ENCODE results near the gene KLF6. TPM values are rescaled to one million over a fixed set of nuclear protein-coding genes. Genes with fewer than 3 reads are reported as not detected.

The KLF6 gene
- polyA plus RNA-seq, 1 donor from 2014 or later: 10.4 TPM

DNA sequence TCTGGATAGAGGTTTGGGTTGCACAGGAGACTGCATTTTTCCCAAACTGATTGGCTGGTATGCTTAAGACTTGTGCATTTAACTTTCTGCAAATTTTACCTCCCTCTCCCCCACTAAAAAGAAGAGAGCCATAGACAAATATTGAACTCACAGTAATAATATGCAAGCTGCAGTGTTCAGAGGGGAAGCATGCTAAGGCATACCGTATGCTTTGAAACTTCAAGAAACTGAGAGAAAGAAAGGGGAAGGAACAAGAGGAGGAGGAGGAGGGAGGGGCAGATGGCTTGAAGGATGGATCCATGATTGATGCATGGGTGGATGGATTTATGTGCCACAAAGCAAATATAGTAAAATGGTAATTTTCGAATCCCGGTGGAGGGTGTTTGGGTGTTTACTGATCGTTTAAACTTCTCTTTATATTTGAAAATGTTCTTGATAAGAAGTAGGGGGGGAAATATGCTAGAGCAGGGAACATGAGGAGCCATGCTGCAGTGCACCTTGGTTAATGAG, 7.8 kb upstream of the KLF6 start:
- no peaks in the 10 kb centered on the region for H3K36me3 ChIP-seq (ENCODE audit: insufficient read depth, low read length)
- no peaks in the 10 kb centered on the region for H3K79me2 ChIP-seq (replicated peaks; ENCODE audit: insufficient read depth, low read length)
- no peaks in the 10 kb centered on the region for H3K27me3 ChIP-seq (ENCODE audit: insufficient read depth, low read depth, low read length)
- no peak overlapping the region for H3K4me3 ChIP-seq (ENCODE audit: low read length)
- no peaks in the 10 kb centered on the region for H4K20me1 ChIP-seq (ENCODE audit: insufficient read depth)
- no peaks in the 10 kb centered on the region for H3K9me2 ChIP-seq (ENCODE audit: insufficient read depth, low read length)
- H2AFZ ChIP-seq (ENCODE audit: low read depth, low read length): no peak overlapping the region
- TF ChIP-seq SMC3 (conservative IDR thresholded peaks at IDR 0.05; ENCODE audit: poor library complexity) (no peak), EP300 (conservative IDR thresholded peaks at IDR 0.05; ENCODE audit: poor library complexity, severe bottlenecking) (no peak), RAD21 (conservative IDR thresholded peaks at IDR 0.05) (no peak), POLR2AphosphoS5 (IDR thresholded peaks at IDR 0.05) (no peak), EZH2 (IDR thresholded peaks at IDR 0.05; ENCODE audit: borderline replicate concordance, insufficient read depth, low read length, poor library complexity, severe bottlenecking) (no peak), MXI1 (conservative IDR thresholded peaks at IDR 0.05; ENCODE audit: poor library complexity, severe bottlenecking) (no peak), TAF1 (IDR thresholded peaks at IDR 0.05; ENCODE audit: low read depth) (no peak)
- TF ChIP-seq, protein P1, sequence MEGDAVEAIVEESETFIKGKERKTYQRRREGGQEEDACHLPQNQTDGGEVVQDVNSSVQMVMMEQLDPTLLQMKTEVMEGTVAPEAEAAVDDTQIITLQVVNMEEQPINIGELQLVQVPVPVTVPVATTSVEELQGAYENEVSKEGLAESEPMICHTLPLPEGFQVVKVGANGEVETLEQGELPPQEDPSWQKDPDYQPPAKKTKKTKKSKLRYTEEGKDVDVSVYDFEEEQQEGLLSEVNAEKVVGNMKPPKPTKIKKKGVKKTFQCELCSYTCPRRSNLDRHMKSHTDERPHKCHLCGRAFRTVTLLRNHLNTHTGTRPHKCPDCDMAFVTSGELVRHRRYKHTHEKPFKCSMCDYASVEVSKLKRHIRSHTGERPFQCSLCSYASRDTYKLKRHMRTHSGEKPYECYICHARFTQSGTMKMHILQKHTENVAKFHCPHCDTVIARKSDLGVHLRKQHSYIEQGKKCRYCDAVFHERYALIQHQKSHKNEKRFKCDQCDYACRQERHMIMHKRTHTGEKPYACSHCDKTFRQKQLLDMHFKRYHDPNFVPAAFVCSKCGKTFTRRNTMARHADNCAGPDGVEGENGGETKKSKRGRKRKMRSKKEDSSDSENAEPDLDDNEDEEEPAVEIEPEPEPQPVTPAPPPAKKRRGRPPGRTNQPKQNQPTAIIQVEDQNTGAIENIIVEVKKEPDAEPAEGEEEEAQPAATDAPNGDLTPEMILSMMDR (IDR thresholded peaks at IDR 0.05; ENCODE audit: poor library complexity, severe bottlenecking): no peak
- TF ChIP-seq, protein P2, sequence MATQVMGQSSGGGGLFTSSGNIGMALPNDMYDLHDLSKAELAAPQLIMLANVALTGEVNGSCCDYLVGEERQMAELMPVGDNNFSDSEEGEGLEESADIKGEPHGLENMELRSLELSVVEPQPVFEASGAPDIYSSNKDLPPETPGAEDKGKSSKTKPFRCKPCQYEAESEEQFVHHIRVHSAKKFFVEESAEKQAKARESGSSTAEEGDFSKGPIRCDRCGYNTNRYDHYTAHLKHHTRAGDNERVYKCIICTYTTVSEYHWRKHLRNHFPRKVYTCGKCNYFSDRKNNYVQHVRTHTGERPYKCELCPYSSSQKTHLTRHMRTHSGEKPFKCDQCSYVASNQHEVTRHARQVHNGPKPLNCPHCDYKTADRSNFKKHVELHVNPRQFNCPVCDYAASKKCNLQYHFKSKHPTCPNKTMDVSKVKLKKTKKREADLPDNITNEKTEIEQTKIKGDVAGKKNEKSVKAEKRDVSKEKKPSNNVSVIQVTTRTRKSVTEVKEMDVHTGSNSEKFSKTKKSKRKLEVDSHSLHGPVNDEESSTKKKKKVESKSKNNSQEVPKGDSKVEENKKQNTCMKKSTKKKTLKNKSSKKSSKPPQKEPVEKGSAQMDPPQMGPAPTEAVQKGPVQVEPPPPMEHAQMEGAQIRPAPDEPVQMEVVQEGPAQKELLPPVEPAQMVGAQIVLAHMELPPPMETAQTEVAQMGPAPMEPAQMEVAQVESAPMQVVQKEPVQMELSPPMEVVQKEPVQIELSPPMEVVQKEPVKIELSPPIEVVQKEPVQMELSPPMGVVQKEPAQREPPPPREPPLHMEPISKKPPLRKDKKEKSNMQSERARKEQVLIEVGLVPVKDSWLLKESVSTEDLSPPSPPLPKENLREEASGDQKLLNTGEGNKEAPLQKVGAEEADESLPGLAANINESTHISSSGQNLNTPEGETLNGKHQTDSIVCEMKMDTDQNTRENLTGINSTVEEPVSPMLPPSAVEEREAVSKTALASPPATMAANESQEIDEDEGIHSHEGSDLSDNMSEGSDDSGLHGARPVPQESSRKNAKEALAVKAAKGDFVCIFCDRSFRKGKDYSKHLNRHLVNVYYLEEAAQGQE (IDR thresholded peaks at IDR 0.05; ENCODE audit: borderline replicate concordance): no peak
- H3K9me3 ChIP-seq (ENCODE audit: low read length): peaks cover 3% of the 10 kb centered on the region
- H3K4me2 ChIP-seq (ENCODE audit: low read length): no peak overlapping the region
- no peak overlapping the region for H3K9ac ChIP-seq (ENCODE audit: low read length)
- no peaks in the 10 kb centered on the region for H3F3A ChIP-seq (ENCODE audit: insufficient read depth, low read length, poor library complexity, severe bottlenecking)
- no peak overlapping the region for H3K27ac ChIP-seq (ENCODE audit: low read length)

- TF ChIP-seq, protein P2 (IDR thresholded peaks at IDR 0.05; ENCODE audit: borderline replicate concordance): no peak
- TF ChIP-seq EZH2 (IDR thresholded peaks at IDR 0.05; ENCODE audit: borderline replicate concordance, insufficient read depth, low read length, poor library complexity, severe bottlenecking) (no peak), SMC3 (conservative IDR thresholded peaks at IDR 0.05; ENCODE audit: poor library complexity) (no peak), RAD21 (conservative IDR thresholded peaks at IDR 0.05) (no peak), MXI1 (conservative IDR thresholded peaks at IDR 0.05; ENCODE audit: poor library complexity, severe bottlenecking) (no peak), TAF1 (IDR thresholded peaks at IDR 0.05; ENCODE audit: low read depth) (no peak), POLR2AphosphoS5 (IDR thresholded peaks at IDR 0.05) (no peak), EP300 (conservative IDR thresholded peaks at IDR 0.05; ENCODE audit: poor library complexity, severe bottlenecking) (no peak)
- TF ChIP-seq, protein P1 (IDR thresholded peaks at IDR 0.05; ENCODE audit: poor library complexity, severe bottlenecking): no peak
- Histone ChIP-seq H3K9me2 (ENCODE audit: insufficient read depth, low read length) (no peaks in the 10 kb centered on the region), H3F3A (ENCODE audit: insufficient read depth, low read length, poor library complexity, severe bottlenecking) (no peaks in the 10 kb centered on the region), H3K4me2 (ENCODE audit: low read length) (no peak overlapping the region), H2AFZ (ENCODE audit: low read depth, low read length) (no peak overlapping the region), H3K9ac (ENCODE audit: low read length) (no peak overlapping the region), H3K36me3 (ENCODE audit: insufficient read depth, low read length) (no peaks in the 10 kb centered on the region), H3K27me3 (ENCODE audit: insufficient read depth, low read depth, low read length) (no peaks in the 10 kb centered on the region), H4K20me1 (ENCODE audit: insufficient read depth) (no peaks in the 10 kb centered on the region), H3K4me3 (ENCODE audit: low read length) (no peak overlapping the region), H3K27ac (ENCODE audit: low read length) (no peak overlapping the region), H3K9me3 (ENCODE audit: low read length) (peaks cover 3% of the 10 kb centered on the region), H3K79me2 (replicated peaks; ENCODE audit: insufficient read depth, low read length) (no peaks in the 10 kb centered on the region)
Measured at GRCh38 chr10:3791974-3792633, 7.1 kb upstream of the KLF6 start.

All from neural cell (in vitro differentiated cells).